Transverse colon (tissue), 3 donors: ENCODE results near the gene CHST11.
"Not testable (repeated sequence)": the region's sequence is repeated elsewhere in the genome, so short reads cannot be mapped to it uniquely, and the experiment has no call there.

Experiments used
- CTCF ChIP-seq, 5 experiments: fragments of 200-600 bp in 3 of 5; fragments of 450-650 bp in 2 of 5; sonication (generic) in 3 of 5; IDR thresholded peaks; 1 replicate in 2 of 5; 2 replicates in 3 of 5; pipeline ENCODE4 v1.5.1; 2016 to 2017; ENCODE audit warnings: antibody characterized with exemption in 5 of 5, inconsistent platforms in 3 of 5, mild to moderate bottlenecking in 2 of 5, moderate library complexity in 1 of 5
- EP300 ChIP-seq: sonication (generic); formaldehyde crosslinking; IDR thresholded peaks from one replicate; pipeline ENCODE4 v1.6.1; 2017; ENCODE audit warnings: antibody characterized with exemption, low read depth

GRCh38 chr12:104527653-104528052 lies 70.9 kb downstream of the CHST11 start:
- TF ChIP-seq CTCF (IDR thresholded peaks at IDR 0.05); EP300: not testable (repeated sequence)
